GM15510 (cell line): ENCODE results near the gene AGAP5.

Source experiments
- POLR2A ChIP-seq: IDR thresholded peaks from 3 replicates; pipeline ENCODE4 v1.6.1; 2011; ENCODE audit warnings: borderline replicate concordance; ENCODE audit not compliant: insufficient read length; ENCODE audit errors: extremely low read depth

Gene AGAP5

DNA sequence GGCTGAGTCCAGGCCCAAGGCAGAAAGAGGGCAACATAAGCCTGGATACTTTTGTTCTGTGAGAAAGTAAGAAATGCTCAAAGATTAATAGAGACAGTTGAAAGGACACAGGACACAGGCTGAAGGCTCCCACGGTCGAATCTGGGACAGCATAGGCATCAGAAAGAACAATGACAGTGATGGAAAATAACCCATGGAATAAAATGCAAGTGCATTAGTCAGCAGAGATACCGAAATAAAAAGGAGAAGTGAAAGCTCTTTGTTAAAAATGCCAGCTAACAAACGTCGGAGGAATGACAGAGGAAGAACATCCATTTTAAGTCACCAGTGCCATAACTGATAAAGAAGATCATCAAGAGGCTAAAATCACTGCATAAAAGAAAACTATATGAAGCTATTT, 19.6 kb upstream of the AGAP5 start:
- no peak for TF ChIP-seq POLR2A

DNA sequence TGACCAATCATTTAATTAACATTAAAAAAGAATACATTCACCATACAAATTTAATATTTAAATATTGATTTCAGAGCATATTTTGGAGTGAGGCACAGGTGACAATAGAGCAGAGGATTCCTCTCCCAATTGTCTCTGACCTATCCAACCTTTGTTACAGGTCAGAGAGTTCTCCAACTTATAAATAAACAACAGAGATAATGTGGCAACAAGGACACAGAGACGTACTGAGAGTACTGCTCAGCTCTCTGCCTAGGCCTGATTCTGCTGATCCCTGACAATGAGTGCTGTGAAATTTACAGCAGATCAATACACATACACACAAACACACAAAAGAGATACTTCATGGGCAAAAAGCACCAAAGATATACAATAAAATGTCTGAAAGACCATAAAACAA, 18.3 kb upstream of the AGAP5 start:
- TF ChIP-seq POLR2A = no peak

DNA sequence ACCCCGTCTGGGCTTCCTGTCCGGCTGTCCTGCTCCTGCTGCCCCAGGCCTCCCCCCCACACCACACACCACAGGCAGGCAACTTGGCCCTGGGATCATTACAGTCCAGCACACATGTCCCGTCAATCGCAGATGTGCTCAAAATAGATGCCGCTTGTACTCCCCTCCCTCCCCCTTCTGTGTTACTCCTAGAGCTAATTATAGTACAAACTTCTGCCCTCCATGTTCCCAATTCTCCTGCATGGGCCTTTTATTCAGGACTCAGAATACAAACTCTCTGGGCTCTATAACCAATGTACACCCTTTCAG, 42.0 kb downstream of the AGAP5 start, which contains the start of gene SYNPO2L:
SYNPO2L (minus strand) TSS at position 40 of the 309 bp plus-strand sequence. CDS start 107 bp downstream, outside the sequence.
- TF ChIP-seq POLR2A = no peak

DNA sequence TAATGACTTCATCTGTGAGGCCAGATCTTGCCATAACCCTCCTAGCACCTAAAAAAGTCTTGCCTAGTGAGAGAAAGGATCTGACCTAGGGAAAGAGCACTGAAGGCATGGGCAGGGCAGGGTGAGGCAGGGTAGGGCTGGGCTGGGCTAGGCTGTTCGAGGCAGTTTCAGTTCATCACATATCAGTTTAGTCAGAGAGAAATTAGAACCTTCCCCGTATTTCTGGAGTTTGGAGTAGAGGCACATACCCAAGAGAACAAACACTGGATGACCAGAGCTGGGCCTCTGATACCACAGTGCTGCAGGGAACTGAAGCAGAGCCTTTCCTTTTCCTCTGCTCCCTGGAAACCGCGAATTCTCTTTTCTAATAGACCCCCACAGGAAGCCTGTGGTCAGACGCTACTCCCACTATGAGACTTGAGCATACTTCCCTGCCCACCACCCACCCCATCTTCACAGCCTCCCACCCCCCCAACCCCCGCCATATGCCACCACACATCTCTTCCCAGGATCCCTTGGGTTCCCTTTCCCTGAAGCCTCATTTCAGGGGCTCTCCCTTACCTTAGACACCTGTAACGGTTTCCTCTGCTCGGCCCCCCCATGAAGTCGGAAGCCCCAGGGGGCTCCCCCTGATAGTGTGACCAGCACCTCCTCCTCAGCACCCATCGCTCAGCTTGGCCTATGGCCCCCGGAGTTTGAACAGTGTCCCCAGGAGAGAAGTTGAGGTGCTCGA, 42.5 kb downstream of the AGAP5 start:
- TF ChIP-seq POLR2A = no peak

DNA sequence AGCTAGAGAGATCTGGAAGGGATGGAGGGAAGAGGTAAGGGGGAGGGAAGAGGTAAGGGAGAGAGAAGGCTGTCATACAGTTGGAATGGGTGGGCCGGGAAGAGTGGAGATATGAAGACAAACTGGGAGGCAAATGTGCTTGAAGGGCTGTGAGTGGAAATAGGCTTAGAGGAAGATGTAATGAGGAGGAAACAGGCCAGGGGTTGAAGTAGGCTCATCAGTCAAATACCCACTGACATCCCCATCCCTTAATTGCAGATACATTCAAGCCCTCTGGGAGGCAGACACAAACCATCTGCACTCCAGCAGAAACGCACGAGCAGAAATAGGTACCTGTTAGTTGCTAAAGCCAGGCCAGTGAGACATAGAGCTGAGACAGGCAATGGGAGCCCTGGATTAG, 44.2 kb downstream of the AGAP5 start:
- TF ChIP-seq POLR2A = no peak

DNA sequence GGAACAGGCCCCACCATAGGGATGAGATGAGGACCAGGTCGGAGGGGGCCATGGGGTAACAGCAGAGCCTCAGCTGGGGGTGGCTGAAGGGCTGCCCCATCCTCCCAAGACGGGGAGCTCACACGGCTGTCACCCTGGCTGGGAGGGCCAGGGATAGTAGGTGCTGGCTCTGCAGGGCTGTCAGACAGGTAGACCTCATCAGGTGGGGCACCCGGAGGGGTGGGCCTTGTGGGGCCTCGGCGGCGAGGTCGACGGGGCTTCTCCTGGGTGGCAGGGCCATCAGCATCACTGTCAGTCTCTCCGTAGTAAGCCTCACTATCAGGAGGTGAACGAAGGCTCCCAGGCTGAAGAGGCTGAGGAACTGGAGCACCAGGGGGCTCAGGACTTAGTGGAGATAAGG, 44.7 kb downstream of the AGAP5 start:
- no peak for TF ChIP-seq POLR2A

DNA sequence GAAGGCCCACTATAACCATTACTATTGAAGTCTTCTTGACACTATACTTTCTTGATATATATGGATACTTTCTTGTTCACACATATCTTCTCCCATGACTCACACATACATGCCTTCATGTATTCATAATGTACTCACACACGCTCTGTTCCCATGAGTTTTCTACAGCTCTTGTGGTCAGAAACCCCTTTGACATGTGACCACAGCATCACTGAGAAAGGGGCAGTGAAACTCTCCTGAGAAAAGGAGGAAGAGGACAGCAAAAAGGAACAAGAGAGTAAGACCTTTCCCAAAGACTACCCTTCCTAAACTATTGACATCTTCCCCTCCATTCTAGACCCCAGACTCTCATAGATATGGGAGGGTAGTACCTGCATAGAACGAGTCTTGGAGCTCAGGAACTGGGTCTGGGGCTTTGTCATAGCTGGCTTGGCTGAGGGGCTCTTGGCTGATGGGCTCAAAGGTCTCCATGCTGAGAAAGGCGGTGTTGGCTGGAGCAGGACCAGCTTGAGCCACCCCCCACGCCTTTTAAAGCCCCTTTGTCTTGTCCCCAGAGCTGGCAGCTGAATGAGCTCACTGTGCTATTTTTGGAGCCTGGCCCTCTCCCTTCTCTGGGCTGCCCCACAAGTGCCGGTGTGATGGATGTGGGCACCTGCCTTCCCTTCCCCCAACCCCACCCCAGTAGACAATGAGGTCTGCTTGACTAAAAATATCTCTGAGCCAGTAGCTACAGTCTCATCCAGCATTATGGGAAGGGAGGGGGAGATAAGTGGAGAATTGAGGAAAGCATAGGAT, 47.2 kb downstream of the AGAP5 start:
- TF ChIP-seq POLR2A = no peak

DNA sequence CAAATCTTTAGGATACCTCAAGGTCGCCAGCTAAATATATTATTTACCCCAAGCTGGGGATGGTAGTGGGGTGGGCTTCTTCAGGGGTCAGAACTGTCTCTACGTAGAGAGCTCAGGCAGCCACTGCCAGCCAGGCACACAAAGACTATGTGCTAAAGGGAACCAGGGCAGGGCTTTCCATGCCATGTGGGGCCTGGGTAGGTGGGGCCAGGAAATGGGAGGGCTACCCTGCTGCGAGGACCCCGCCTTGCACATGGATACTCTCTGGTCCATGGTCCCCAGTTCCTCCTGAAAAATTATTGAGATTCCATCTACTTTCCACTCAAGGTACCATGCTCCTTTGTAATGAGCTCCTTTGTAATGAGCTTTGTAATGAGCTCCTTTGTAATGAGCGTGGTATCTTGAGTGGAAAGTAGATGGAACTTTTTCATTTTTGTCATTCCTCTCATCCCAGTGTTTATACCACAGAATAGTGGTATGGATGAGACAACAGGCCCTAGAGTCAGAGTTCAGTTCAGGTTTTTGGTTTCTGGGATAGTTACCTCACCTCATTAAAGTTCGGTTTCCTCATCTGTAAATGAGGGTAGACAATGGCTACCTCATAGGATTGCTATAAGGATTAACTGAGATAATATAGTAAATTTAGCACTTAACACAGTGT, 47.9 kb downstream of the AGAP5 start:
- no peak for TF ChIP-seq POLR2A

DNA sequence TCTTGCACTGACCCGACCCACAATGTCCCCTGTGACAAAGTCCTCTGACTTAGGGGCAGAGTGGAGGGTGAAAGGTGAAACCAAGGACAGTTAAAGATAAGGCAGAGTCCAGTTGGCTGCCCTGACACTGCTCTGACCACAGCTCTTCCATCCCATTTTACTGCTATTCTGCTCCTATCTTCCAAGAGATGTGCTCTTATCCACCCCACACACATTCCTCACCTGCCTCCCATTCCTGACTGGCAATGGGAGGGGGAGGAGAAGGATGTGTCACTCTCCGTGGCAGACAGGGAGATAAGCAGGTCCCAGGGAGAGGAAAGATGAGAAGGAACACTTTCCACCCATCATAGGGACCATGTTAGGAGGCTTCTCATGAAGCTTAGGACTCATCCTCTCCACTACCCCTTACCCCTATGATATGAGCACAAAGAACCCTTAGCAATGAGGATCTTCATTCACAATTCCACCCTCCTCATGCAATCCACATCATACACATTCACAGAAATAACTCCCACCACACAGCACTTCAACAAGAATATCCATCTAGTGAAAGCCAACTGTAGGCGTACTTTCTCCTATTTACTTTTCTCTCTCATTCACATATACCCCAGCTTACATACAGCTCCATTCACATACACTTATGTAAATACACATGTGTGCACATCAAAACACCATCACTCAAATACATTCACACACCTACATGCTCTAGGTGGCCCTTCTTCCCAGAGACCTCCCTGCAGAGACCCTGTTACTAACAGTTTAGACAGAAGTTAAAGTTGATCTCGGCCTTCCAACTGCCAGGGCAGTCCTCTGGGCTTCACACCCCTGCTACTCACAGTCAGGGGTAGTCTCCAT, 48.7 kb downstream of the AGAP5 start:
- TF ChIP-seq POLR2A = no peak

DNA sequence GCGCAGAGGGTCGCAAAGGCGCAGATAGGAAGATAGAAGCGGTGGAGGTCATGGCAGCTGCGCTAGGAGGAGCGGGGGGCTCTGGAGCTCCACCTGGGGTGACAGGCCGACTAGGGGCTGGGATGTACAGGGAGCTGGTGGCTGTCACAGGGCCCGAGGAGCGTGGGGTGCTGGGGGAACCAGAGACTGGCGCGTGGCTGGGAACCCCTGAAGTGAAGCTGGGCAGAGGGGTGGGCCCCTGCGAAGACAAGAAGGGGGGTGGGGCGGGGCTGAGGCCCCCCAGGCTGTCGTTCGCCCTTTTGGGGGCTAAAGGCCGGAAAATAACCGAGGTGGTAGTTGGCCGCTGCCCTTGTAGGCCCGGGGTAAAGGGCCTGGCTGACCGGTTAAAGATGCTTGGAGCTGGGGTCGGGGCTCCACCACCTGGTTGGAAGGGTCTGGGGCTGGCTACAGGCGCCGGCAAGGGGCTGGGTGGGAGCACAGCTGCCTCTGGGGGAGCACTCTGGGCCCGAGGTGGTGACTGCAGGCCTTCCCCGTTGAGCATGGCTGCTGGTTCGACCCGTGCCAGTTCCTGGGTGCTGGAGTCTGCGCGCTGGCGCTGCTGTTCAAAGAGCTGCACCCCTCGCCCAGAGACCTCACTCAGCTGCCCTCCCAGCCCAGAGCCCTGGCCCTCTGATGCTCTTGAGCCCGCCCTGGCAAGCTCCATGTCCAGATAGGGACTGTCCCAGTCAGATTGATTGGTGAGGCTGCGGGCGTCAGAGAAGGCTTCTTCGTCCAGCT, 49.8 kb downstream of the AGAP5 start:
- no peak for TF ChIP-seq POLR2A

DNA sequence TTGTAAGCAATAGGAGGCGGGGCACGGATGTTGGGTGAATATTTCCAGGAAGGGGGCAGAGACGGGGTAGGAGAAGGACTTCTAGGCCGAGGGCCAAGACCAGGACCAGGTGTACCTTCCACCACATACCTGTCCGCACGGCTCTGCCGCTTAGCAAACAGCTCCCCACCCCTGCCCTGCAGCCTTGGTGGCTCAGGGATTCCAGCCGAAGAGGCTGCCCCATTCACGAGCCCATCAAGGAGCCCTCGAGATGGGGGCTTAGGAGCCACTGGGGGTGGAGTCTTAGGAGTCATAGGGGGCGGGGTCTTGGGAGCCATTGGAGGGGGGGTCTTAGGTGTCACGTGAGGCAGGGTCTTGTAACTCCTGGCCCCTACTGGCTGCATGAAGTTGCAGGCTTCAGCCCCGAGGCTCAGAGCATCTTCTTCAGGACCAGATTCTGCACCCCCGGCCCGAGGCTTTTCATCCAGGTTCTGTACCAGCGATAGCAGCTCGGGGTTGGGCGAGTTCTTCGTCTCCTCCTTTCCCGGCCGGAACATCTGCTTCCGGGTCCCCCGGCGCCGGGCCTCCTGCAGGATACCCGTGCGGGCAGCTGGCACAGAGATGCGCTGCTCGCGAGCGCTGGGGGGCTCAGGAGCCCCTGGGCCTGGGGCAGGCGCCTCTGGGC, 50.6 kb downstream of the AGAP5 start:
- TF ChIP-seq POLR2A = peak; percentile 22

DNA sequence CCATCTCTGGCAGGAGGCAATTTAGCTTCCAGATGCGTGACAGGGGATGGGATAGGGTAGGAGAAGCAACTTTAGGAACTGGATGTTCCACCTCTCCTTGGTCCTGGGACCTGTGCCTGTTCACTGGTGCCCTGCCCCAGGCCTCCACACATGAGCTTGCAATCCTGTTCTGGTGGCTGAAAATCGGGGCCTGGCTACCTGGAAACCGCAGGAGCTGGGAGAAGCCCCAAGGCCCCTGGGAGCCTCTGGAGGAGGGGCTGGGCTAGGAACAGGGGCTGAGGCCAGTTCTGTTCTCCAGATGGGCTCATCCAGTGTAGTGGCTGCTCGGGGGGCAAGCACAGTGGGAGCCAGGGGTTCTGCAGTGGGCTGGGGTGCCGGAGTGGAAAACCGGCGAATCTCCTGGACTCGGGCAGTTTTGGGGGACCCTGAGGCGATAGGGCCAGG, 51.3 kb downstream of the AGAP5 start:
- TF ChIP-seq POLR2A = no peak

DNA sequence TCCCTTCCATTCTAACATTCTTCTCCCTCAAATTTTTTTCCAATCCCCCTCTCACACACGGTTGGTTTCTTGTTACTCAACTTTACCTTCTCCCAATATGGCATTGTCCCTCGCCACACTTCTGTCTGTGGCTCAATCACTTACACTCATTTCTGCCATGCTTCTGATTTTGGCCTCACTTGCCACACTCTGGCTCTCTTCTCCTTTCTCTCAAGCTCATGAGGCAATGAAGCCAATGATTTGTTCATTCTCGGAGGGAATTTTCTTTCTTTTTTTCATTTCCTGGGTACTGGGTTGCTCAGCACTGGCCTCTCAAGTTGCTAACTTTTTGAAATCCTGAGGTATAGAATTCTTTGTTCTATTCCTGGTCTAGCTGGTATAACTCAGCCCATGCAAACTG, 52.7 kb downstream of the AGAP5 start:
- no peak for TF ChIP-seq POLR2A
